HG02678 (cell line): ENCODE data around the gene DENND5A.
"Not testable (repeated sequence)": the region's sequence is repeated elsewhere in the genome, so short reads cannot be mapped to it uniquely, and the experiment has no call there.

Experiments used
- ATAC-seq: cut with Tn5 transposase; IDR thresholded peaks from one replicate; pipeline ENCODE4 v1.9.1; 2021; ENCODE audit warnings: mild to moderate bottlenecking, moderate library complexity; ENCODE audit not compliant: unreplicated experiment

DENND5A gene

DNA sequence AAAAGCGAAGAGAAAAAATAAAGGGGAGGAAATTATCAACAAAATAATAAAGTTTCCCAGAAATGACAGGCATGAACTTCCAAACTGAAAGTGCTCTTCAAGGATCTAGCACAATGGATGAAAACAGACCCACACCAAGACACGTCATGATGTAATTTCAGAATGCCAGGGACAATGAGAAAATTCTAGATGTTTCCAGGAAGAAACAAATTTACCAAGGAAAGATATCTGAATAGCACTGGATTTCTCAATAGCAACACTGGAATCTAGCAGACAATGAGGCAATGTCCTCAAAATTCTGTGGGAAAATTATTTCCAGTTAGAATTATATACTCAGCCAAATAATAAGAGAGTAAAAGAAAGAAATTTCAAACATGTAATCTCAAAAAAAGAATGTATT lies 46.0 kb downstream of the DENND5A start:
- ATAC-seq: no peak

GRCh38 chr11:9214765-9215164 lies 50.4 kb downstream of the DENND5A start:
- no peak for ATAC-seq

DNA sequence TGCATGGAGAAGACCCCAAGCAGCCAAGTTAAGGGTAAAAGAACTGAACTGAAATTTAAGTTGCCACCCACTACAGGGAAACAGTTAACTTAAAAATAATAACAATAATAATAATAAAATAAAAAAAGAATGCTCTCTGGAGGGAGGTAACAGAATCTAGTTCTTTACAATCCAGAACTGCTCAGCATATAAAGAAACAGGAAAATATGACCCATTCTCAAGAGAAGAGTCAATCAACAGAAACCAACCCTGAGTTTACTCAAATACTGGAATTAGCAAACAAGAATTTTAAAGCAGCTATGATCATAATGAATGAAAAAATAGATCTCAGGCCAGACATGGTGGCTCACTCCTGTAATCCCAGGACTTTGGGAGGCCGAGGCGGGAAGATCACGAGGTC lies 53.8 kb downstream of the DENND5A start:
- ATAC-seq: no peak

- ATAC-seq: peak; percentile 46
These were observed 54.2 kb downstream of the DENND5A start for GRCh38 chr11:9210922-9211320.

GRCh38 chr11:9210224-9210921 lies 54.8 kb downstream of the DENND5A start:
- ATAC-seq: no peak

- not testable (repeated sequence) for ATAC-seq
These were observed 55.5 kb downstream of the DENND5A start for GRCh38 chr11:9209604-9210003.

GRCh38 chr11:9208726-9209501 lies 56.2 kb downstream of the DENND5A start:
- ATAC-seq: no peak

DNA sequence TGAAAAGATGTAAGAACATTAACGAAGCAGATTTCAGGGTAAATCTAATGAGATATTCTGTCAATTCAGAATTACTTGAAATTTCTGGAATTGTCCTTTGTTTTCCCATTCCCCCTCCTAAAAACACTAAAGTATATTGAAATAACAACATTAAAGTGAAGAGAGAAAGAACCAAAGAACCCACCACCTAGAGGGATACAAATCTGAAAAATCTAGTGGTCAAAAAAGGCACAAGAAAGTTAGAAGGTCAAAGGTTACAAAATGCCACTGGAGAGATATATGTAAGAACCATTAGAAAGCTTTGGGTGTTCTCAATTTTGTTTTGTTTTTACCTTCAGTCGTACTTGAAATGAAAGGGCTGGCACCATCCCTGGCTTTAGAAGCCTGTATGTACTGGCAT lies 57.9 kb downstream of the DENND5A start:
- ATAC-seq: no peak

DNA sequence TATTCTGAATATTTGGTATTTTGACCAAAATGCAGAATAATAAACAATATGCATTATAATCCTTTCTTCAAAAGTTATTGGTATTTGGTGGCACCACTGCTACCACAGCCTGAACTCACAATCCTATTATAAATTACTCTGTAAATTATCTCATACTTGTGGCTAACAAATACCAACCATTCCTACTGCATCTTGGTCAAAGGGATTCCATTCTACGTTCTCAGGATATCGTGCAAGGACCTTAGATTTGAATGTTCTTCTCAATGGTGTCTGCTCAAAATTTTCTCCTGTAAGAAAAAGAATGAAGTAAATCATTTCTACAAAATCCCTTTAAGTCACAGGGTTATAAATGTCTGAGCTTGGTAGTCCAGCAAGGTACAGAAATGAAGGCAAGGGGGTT lies 58.7 kb downstream of the DENND5A start:
- ATAC-seq: no peak

- no peak for ATAC-seq
These were observed 61.3 kb downstream of the DENND5A start for GRCh38 chr11:9203691-9204311.

DNA sequence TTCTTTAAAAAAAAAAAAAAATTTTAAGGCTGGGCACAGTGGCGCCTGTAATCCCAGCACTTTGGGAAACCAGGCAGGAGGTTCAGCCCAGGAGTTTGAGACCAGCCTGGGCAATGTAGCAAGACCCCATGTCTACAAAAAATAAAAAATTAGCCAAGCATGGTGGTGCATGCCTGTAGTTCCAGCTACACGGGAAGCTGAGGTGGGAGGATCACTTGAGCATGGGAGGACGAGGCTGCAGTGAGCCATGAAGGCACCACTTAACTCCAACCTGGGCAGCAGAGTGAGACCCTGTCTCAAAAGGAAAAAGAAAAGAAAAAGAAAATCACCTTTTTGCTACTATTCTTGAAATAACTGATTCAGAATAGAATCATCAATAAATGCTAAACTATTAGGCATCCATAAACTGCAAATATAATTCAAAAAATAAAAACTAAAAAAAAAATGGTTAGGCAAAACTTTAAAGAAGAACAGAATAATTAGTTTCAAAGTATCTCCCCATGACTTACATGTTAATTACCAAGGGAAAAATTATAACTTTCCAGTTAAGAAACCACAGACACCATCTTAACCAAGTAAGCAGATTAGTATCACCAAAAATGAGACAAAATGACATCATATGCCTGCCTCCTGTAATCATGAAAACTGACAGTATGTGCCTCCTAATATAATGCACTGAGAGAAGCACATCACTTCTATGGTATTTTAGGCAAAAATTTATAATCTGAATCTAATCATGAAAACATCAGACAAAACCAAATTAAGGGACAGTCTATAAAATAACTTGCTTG lies 63.6 kb downstream of the DENND5A start:
- ATAC-seq: no peak

DNA sequence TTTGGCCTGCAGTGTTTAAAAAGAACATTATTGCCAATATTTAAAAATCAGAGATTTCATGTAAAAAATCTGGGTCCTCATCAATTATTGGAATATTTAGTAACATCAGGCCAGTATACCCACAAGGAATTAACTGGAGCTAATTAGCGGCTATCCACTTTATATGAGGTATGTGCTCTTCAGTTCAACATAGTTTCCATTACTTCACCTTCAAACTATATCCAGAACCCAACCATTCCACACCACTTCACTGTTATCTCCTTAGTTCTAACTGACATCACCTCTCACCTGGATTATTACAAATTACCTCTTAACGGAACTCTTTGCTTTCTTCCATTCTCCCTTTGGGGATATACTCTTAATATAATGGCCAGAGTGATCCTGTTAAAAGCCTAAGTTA lies 64.7 kb downstream of the DENND5A start:
- ATAC-seq: no peak

DNA sequence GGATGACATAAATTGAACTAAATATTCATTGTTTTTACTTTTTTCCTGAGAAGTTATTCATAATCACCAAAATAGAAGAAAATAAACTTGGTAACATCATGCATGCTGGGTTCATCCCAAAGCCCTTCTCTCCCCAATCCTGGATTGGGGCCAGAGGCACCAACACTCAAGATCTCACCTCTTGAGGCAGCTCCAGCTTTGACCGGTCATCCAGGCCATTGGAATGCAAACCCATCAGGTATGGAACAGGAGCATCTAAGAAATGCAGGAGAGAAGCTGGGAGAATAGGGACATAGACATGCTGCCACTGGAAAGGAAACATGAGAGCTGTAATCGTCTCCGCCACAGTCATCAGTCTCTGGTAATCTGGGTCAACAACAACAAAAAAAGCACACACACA lies 71.8 kb downstream of the DENND5A start:
- no peak for ATAC-seq

DNA sequence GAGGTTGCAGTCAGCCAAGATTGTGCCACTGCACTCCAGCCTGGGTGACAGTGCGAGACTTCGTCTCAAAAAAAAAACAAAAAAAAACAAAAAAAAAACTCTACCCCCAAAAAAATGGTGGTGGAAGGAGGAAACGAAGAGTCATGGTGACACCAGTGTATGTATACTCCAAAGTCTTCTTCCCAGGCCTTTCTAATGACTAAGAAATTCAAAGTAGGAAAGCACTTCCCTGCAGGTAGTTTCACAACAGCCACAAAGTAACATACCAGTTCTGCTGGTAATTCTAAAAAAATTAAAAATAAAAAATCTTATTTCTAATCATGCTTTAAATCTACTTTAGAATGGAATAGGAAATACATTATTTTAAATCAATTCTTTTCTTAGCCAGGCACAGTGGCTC lies 72.6 kb downstream of the DENND5A start:
- no peak for ATAC-seq

GRCh38 chr11:9190326-9191016 lies 74.7 kb downstream of the DENND5A start:
- not testable (repeated sequence) for ATAC-seq

GRCh38 chr11:9188860-9189259 lies 76.3 kb downstream of the DENND5A start:
- not testable (repeated sequence) for ATAC-seq

- ATAC-seq: no peak
These were observed 77.5 kb downstream of the DENND5A start for GRCh38 chr11:9187616-9188015.

DNA sequence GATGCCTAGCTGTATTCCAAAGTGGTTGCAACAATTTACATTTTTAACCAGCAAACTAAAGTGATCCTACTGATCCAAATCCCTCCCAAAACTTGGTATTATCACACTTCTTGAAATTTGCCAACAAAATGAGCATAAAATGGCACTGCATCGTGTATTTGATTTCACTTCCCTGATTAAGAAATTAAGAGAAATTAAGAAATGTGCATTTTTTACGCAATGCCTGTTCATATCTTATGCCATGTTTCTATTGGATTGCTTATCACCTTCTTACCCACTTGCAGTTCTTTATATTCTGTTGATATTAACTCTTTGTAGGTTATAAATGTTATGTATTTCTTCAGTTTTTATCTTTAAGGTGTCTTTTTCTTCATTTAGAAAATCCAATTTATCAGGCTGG lies 80.6 kb downstream of the DENND5A start:
- no peak for ATAC-seq

GRCh38 chr11:9182180-9182871 lies 82.8 kb downstream of the DENND5A start:
- no peak for ATAC-seq

DNA sequence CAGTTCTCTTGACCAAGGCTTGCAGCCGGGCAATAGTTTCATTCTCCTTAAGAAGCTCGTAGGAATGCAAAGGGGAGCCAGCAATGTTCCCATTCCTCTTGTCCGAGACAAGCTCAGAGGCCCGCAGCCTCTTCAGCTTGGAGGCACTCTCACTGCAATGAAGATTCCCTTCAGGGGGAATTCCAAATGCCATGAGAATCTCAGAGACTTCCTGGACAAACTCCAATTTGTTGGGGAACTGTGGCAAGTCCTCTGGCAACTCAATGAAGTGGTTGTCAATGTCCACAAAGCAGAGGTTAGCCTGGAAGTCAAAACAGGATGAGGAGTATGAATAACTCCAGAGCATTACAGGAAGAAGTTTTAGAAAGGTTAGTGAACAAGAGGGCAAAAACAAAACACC lies 84.4 kb downstream of the DENND5A start:
- ATAC-seq: no peak
